ENCODE data around the gene PTPRA. TPM values are rescaled to one million over a fixed set of nuclear protein-coding genes. Genes with fewer than 3 reads are reported as not detected.
A peak's percentile ranks its signal among the peaks of the same experiment; 100 is the strongest.

The PTPRA gene
- total and polyA plus RNA-seq, 2 of the 13 experiments (the other 11 are each of a cell fraction or from before 2014, with no cell fraction given): 47.2 to 127 TPM

GRCh38 chr20:2872459-2873009 is 747 bp upstream of the PTPRA start (continued):
- TF ChIP-seq ZXDC (CRISPR knock-in tag; IDR thresholded peaks at IDR 0.05): no peak
- TF ChIP-seq ZNF232 (CRISPR knock-in tag; IDR thresholded peaks at IDR 0.05; ENCODE audit: borderline replicate concordance): no peak; the same call in 1 of the 2 replicates
- TF ChIP-seq SPEN (CRISPR knock-in tag; IDR thresholded peaks at IDR 0.05; ENCODE audit: low read depth): no peak
- TF ChIP-seq RFXAP (CRISPR knock-in tag; IDR thresholded peaks at IDR 0.05; ENCODE audit: borderline replicate concordance): no peak
- TF ChIP-seq ZBTB10 (CRISPR knock-in tag; IDR thresholded peaks at IDR 0.05; ENCODE audit: borderline replicate concordance): peak; percentile 95
- TF ChIP-seq IKZF1 (IDR thresholded peaks at IDR 0.05): no peak
- TF ChIP-seq ZNF17 (CRISPR knock-in tag; IDR thresholded peaks at IDR 0.05): no peak
- peak; percentile 71; the same call in 1 of the 3 replicates for TF ChIP-seq MXI1 (IDR thresholded peaks at IDR 0.05; ENCODE audit: borderline replicate concordance, low read depth, low read length)
- TF ChIP-seq FOSL1 (CRISPR knock-in tag; IDR thresholded peaks at IDR 0.05; ENCODE audit: borderline replicate concordance): no peak
- peak; percentile 95 for TF ChIP-seq ZNF687 (CRISPR knock-in tag; IDR thresholded peaks at IDR 0.05)
- TF ChIP-seq ARNT2 (CRISPR knock-in tag; IDR thresholded peaks at IDR 0.05; ENCODE audit: low read depth): peak; percentile 19; the same call in 1 of the 2 replicates
- 0 out of 2 replicates have a peak, but pooled peaks have one; percentile 31 for TF ChIP-seq JUND (CRISPR knock-in tag; IDR thresholded peaks at IDR 0.05)
- TF ChIP-seq DNMT3B (CRISPR knock-in tag; conservative IDR thresholded peaks at IDR 0.05): no peak
- no peak; the same call in 1 of the 2 replicates for TF ChIP-seq RERE (CRISPR knock-in tag; IDR thresholded peaks at IDR 0.05; ENCODE audit: low read depth)
